DND-41 (cell line): ENCODE data around the gene SLC6A3.

Source experiments
- ATAC-seq: fragments of 200-7000 bp; cut with Tn5 transposase; 3 replicates; pipeline ENCODE4 v1.9.1; 2021; ENCODE audit warnings: low read depth; ENCODE audit not compliant: insufficient read depth
- DNase-seq: peaks from one replicate; pipeline ENCODE4 v3.0.0-alpha.2; 2020
- H2AFZ ChIP-seq: 2 replicates; pipeline ENCODE4 v1.6.0; 2012; ENCODE audit warnings: low read depth, low read length
- H3K27ac ChIP-seq: 2 replicates; pipeline ENCODE4 v1.5.1; 2012; ENCODE audit warnings: low read length, inconsistent platforms
- H3K27me3 ChIP-seq: fragments of 200-600 bp; sonication (generic); 2 replicates; pipeline ENCODE4 v1.6.0; 2012; ENCODE audit warnings: low read length, mild to moderate bottlenecking, inconsistent platforms; ENCODE audit not compliant: insufficient read depth, poor library complexity
- H3K36me3 ChIP-seq: 2 replicates; pipeline ENCODE4 v1.5.1; 2012; ENCODE audit warnings: low read length, inconsistent platforms; ENCODE audit not compliant: insufficient read depth
- H3K4me1 ChIP-seq: 2 replicates; pipeline ENCODE4 v1.5.1; 2012; ENCODE audit warnings: mild to moderate bottlenecking, low read length; ENCODE audit not compliant: insufficient read depth
- H3K4me2 ChIP-seq: 2 replicates; pipeline ENCODE4 v1.6.0; 2012; ENCODE audit warnings: mild to moderate bottlenecking, moderate library complexity, low read length, inconsistent platforms; ENCODE audit not compliant: insufficient read depth
- H3K4me3 ChIP-seq, 2 experiments: fragments of 200-600 bp in 1 of 2; shearing (Covaris generic) in 1 of 2; 2 replicates each; pipeline ENCODE4 v1.5.1; 2012 to 2016; ENCODE audit warnings: inconsistent platforms in 2 of 2, low read length in 2 of 2, mild to moderate bottlenecking in 2 of 2, low read depth in 1 of 2, moderate library complexity in 1 of 2
- H3K79me2 ChIP-seq: 2 replicates; pipeline ENCODE4 v1.6.0; 2012; ENCODE audit warnings: low read length, inconsistent platforms; ENCODE audit not compliant: insufficient read depth
- H3K9ac ChIP-seq: 2 replicates; pipeline ENCODE4 v1.6.0; 2012; ENCODE audit warnings: low read depth, mild to moderate bottlenecking, inconsistent platforms, low read length, moderate library complexity
- H3K9me3 ChIP-seq: 2 replicates; pipeline ENCODE4 v1.5.1; 2012; ENCODE audit warnings: low read length, moderate library complexity, mild to moderate bottlenecking, inconsistent platforms; ENCODE audit not compliant: insufficient read depth, severe bottlenecking
- H4K20me1 ChIP-seq: 2 replicates; pipeline ENCODE4 v1.6.0; 2012; ENCODE audit warnings: low read length; ENCODE audit not compliant: insufficient read depth
- CTCF ChIP-seq: IDR thresholded peaks from 2 replicates; pipeline ENCODE4 v1.5.1; 2012; ENCODE audit warnings: borderline replicate concordance, low read length, moderate library complexity, mild to moderate bottlenecking; ENCODE audit not compliant: poor library complexity, severe bottlenecking; ENCODE audit errors: extremely low read depth
- EZH2 ChIP-seq: IDR thresholded peaks from 3 replicates; pipeline ENCODE4 v1.6.1; 2012; ENCODE audit warnings: borderline replicate concordance, low read depth, mild to moderate bottlenecking, moderate library complexity, low read length, inconsistent platforms; ENCODE audit not compliant: severe bottlenecking

The SLC6A3 gene

GRCh38 chr5:1352231-1353219, 92.7 kb downstream of the SLC6A3 start:
- no peaks in the 10 kb centered on the region for H3K79me2 ChIP-seq
- ATAC-seq, result peak; percentile 65
- H2AFZ ChIP-seq, result no peak overlapping the region
- no peaks in the 10 kb centered on the region for H4K20me1 ChIP-seq
- H3K4me2 ChIP-seq, result no peak overlapping the region
- TF ChIP-seq EZH2 (no peak), CTCF (no peak)
- H3K36me3 ChIP-seq, result no peaks in the 10 kb centered on the region
- peak overlapping the region; percentile 43; the same call in 1 of the 2 replicates for H3K27ac ChIP-seq
- H3K9me3 ChIP-seq, result no peaks in the 10 kb centered on the region
- H3K27me3 ChIP-seq, result no peaks in the 10 kb centered on the region
- H3K9ac ChIP-seq, result no peak overlapping the region
- no peak overlapping the region for H3K4me3 ChIP-seq
- DNase-seq, result peak; percentile 43
- peaks cover 6% of the 10 kb centered on the region; the same call in 1 of the 2 replicates for H3K4me1 ChIP-seq

GRCh38 chr5:1351156-1351555, 94.1 kb downstream of the SLC6A3 start:
- H3K4me3 ChIP-seq, result no peak overlapping the region
- ATAC-seq (no peak), DNase-seq (no peak)
- no peak overlapping the region for H3K9ac ChIP-seq
- H3K4me1 ChIP-seq, result peaks cover 10% of the 10 kb centered on the region
- no peaks in the 10 kb centered on the region; the same call in 1 of the 2 replicates for H3K36me3 ChIP-seq
- no peaks in the 10 kb centered on the region for H4K20me1 ChIP-seq
- H3K79me2 ChIP-seq, result peaks cover 2% of the 10 kb centered on the region; the same call in 1 of the 2 replicates
- TF ChIP-seq CTCF, result no peak
- no peak for TF ChIP-seq EZH2
- no peak overlapping the region for H3K27ac ChIP-seq
- no peak overlapping the region for H2AFZ ChIP-seq
- no peak overlapping the region for H3K4me2 ChIP-seq
- H3K27me3 ChIP-seq, result no peaks in the 10 kb centered on the region
- H3K9me3 ChIP-seq, result no peaks in the 10 kb centered on the region

- H3K9ac ChIP-seq, result no peak overlapping the region
- H4K20me1 ChIP-seq, result no peaks in the 10 kb centered on the region
- no peak for ATAC-seq
- no peaks in the 10 kb centered on the region for H3K9me3 ChIP-seq
- peaks cover 19% of the 10 kb centered on the region for H3K4me1 ChIP-seq
- no peaks in the 10 kb centered on the region for H3K27me3 ChIP-seq
- H3K36me3 ChIP-seq, result no peaks in the 10 kb centered on the region; the same call in 1 of the 2 replicates
- DNase-seq, result no peak
- TF ChIP-seq EZH2 (no peak), CTCF (peak; percentile 38)
- H3K4me2 ChIP-seq, result no peak overlapping the region
- no peak overlapping the region for H2AFZ ChIP-seq
- H3K79me2 ChIP-seq, result peaks cover 18% of the 10 kb centered on the region
- H3K4me3 ChIP-seq, result no peak overlapping the region
- H3K27ac ChIP-seq, result no peak overlapping the region
Observed at GRCh38 chr5:1349246-1349645, 96.0 kb downstream of the SLC6A3 start.
